Memory B cell (primary cell): Measurements from ENCODE around the gene MALRD1.

Experiments
- ATAC-seq: fragments of 150-1000 bp; cut with Tn5 transposase; 2 replicates; pipeline ENCODE4 v1.10.0; 2021; ENCODE audit warnings: low read depth, mild to moderate bottlenecking, moderate library complexity
- DNase-seq, 2 donors: peaks; one replicate each; pipeline ENCODE4 v3.0.0; 2022; ENCODE audit warnings: low spot score in 2 of 2
- H3K27ac Mint-ChIP-seq: one replicate; pipeline ENCODE4 v1.8.0; 2022; ENCODE audit warnings: mild to moderate bottlenecking, moderate library complexity, mixed read lengths
- H3K27me3 Mint-ChIP-seq: one replicate; pipeline ENCODE4 v1.8.0; 2022; ENCODE audit warnings: mixed read lengths
- H3K36me3 Mint-ChIP-seq: one replicate; pipeline ENCODE4 v1.8.0; 2022; ENCODE audit warnings: mild to moderate bottlenecking, mixed read lengths
- H3K4me1 Mint-ChIP-seq: one replicate; pipeline ENCODE4 v1.8.0; 2022; ENCODE audit warnings: mixed read lengths
- H3K4me3 Mint-ChIP-seq: one replicate; pipeline ENCODE4 v1.8.0; 2022; ENCODE audit warnings: mild to moderate bottlenecking, moderate library complexity, mixed read lengths
- H3K9me3 Mint-ChIP-seq: one replicate; pipeline ENCODE4 v1.8.0; 2022; ENCODE audit warnings: mixed read lengths

MALRD1 gene

DNA sequence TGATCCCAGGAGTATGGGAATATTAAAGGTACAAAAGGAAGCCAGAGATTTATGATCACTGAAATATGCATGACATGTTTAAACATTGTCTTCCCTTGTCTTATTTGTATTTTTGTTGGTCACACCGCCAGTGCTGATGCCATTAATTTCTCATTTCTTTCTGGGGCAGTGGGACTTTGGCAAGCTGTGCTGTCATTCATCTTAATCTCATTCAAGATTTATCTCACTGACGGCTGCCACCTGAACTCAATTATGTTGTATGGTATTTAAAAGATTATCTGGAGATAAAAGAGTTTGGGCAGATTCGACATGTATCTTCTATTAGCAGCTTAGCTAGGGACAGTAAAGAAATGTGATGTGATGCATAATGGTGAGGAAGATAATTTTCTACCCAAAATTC lies 482.7 kb downstream of the MALRD1 start:
- ATAC-seq (no peak), DNase-seq (no peak)
- Mint-ChIP-seq H3K4me1 (no peaks in the 10 kb centered on the region), H3K36me3 (no peaks in the 10 kb centered on the region), H3K27ac (no peak overlapping the region), H3K9me3 (peaks cover 3% of the 10 kb centered on the region), H3K27me3 (no peaks in the 10 kb centered on the region), H3K4me3 (no peak overlapping the region)

- Mint-ChIP-seq H3K9me3 (peaks cover 7% of the 10 kb centered on the region), H3K36me3 (no peaks in the 10 kb centered on the region), H3K4me1 (peaks cover 3% of the 10 kb centered on the region), H3K27me3 (no peaks in the 10 kb centered on the region), H3K27ac (no peak overlapping the region), H3K4me3 (no peak overlapping the region)
- no peak for ATAC-seq
- no peak for DNase-seq
Observed at GRCh38 chr10:19532411-19532810, 483.8 kb downstream of the MALRD1 start.

DNA sequence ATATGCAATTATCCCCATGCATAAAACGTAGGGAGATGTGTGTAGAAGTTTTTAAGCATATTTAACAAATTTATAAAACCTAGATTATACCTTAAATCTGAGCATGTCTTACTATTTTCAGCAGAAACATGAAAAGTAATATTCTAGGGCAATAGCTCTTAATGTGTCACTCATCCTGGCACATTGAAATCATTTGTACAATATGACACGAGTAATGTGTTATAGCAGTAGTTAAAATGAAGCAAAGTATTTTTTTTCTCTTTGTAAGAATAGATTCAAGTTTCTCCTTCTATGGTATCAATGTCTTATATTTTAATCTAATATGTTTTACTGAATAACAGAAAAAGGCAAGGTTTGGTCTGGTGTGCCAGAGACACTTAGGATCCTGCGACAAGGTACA lies 492.7 kb downstream of the MALRD1 start:
- Mint-ChIP-seq H3K4me1 (peaks cover 3% of the 10 kb centered on the region), H3K4me3 (no peak overlapping the region), H3K36me3 (no peaks in the 10 kb centered on the region), H3K9me3 (peaks cover 8% of the 10 kb centered on the region), H3K27me3 (no peaks in the 10 kb centered on the region), H3K27ac (no peak overlapping the region)
- DNase-seq (no peak), ATAC-seq (no peak)

GRCh38 chr10:19546224-19546623 lies 497.6 kb downstream of the MALRD1 start:
- ATAC-seq (no peak), DNase-seq (no peak)
- Mint-ChIP-seq H3K27ac (no peak overlapping the region), H3K27me3 (no peaks in the 10 kb centered on the region), H3K9me3 (peaks cover 3% of the 10 kb centered on the region), H3K4me1 (no peaks in the 10 kb centered on the region), H3K4me3 (no peak overlapping the region), H3K36me3 (no peaks in the 10 kb centered on the region)

DNA sequence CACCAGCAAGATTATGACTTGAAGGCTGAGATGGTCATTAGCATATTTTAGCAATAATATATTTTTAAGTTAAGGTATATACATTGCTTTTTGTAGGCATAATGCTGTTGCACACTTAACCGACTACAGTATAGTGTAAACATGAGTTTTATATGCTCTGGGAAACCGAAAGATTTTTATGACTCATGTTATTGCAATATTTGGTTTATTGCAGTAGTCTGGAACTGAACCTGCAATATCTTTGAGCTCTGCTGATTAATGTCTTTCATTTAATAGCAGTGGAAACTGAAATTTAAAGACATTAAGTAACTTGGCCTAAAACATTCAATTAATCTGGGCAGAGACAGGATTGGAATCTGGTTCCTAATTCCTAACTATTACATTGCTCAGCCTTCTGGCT lies 500.9 kb downstream of the MALRD1 start:
- Mint-ChIP-seq H3K27ac (no peak overlapping the region), H3K36me3 (no peaks in the 10 kb centered on the region), H3K4me1 (no peaks in the 10 kb centered on the region)

GRCh38 chr10:19556666-19557065 lies 508.1 kb downstream of the MALRD1 start:
- Mint-ChIP-seq H3K36me3 (no peaks in the 10 kb centered on the region), H3K4me3 (no peak overlapping the region), H3K27ac (no peak overlapping the region), H3K27me3 (no peaks in the 10 kb centered on the region), H3K4me1 (no peaks in the 10 kb centered on the region), H3K9me3 (peaks cover 1% of the 10 kb centered on the region)
- no peak for DNase-seq
- no peak for ATAC-seq

More for the DNA sequence above, 500.9 kb downstream of the MALRD1 start:
- Mint-ChIP-seq H3K9me3 (peaks cover 3% of the 10 kb centered on the region), H3K27me3 (no peaks in the 10 kb centered on the region), H3K4me3 (no peak overlapping the region)
- DNase-seq (no peak), ATAC-seq (no peak)

GRCh38 chr10:19561181-19561580 lies 512.6 kb downstream of the MALRD1 start:
- no peaks in the 10 kb centered on the region for H3K36me3 Mint-ChIP-seq
- H3K4me1 Mint-ChIP-seq, result no peaks in the 10 kb centered on the region

GRCh38 chr10:19563388-19564141 lies 515.0 kb downstream of the MALRD1 start:
- H3K9me3 Mint-ChIP-seq, result peaks cover 2% of the 10 kb centered on the region
- no peak overlapping the region for H3K4me3 Mint-ChIP-seq
- no peak overlapping the region for H3K27ac Mint-ChIP-seq
- no peak for DNase-seq
- H3K27me3 Mint-ChIP-seq, result no peaks in the 10 kb centered on the region
- H3K4me1 Mint-ChIP-seq, result no peaks in the 10 kb centered on the region
- no peak for ATAC-seq
- H3K36me3 Mint-ChIP-seq, result no peaks in the 10 kb centered on the region

More at GRCh38 chr10:19561181-19561580, 512.6 kb downstream of the MALRD1 start:
- no peaks in the 10 kb centered on the region for H3K27me3 Mint-ChIP-seq
- ATAC-seq (no peak), DNase-seq (no peak)
- H3K4me3 Mint-ChIP-seq, result no peak overlapping the region
- peaks cover 3% of the 10 kb centered on the region for H3K9me3 Mint-ChIP-seq
- no peak overlapping the region for H3K27ac Mint-ChIP-seq

GRCh38 chr10:19570120-19570519 lies 521.5 kb downstream of the MALRD1 start:
- no peak overlapping the region for H3K27ac Mint-ChIP-seq
- H3K4me1 Mint-ChIP-seq, result no peaks in the 10 kb centered on the region
- no peak overlapping the region for H3K4me3 Mint-ChIP-seq
- no peaks in the 10 kb centered on the region for H3K36me3 Mint-ChIP-seq
- H3K9me3 Mint-ChIP-seq, result peaks cover 7% of the 10 kb centered on the region
- H3K27me3 Mint-ChIP-seq, result no peaks in the 10 kb centered on the region
- DNase-seq (no peak), ATAC-seq (no peak)

DNA sequence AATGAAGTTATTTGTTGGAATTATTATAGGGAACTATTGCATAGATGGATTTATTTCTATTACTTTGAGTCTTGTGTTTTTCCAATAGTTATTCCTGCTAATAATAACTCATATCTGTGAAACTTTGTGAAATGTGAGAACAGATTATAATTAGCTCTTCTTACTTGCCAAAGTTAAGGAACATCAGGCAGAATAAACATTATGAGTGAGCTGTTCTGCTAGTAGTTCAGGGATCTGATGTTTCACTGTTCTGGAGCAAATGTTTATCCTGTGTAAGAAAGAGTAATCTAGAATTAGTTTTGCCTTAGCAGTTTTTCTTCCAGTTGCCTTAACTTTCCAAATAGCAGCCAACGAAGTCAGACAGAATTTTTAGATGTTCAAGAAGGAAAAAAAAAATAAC lies 522.4 kb downstream of the MALRD1 start:
- Mint-ChIP-seq H3K4me1 (no peaks in the 10 kb centered on the region), H3K27me3 (no peaks in the 10 kb centered on the region), H3K36me3 (no peaks in the 10 kb centered on the region), H3K27ac (no peak overlapping the region), H3K9me3 (peaks cover 7% of the 10 kb centered on the region), H3K4me3 (no peak overlapping the region)
- ATAC-seq (no peak), DNase-seq (no peak)

DNA sequence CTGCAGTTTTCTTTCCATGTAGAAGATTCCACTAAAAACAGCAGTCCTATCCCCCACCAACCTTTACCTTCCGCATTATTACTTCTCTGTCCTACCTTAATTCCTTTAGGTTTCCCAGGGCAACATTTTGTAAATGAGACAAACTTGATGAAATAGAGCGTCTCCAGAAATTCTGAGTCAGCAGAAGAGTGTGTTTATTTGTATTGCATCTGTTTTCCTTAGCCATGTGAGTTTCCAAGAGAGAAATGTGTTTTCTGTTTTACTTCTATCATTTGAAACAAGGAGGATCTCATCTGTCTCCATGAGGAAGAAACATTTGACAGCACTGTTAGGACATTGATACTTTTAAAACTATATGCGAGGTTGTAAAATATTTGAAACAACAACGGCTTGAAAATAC lies 523.5 kb downstream of the MALRD1 start:
- Mint-ChIP-seq H3K9me3 (peaks cover 7% of the 10 kb centered on the region), H3K4me3 (no peak overlapping the region), H3K36me3 (no peaks in the 10 kb centered on the region), H3K27me3 (no peaks in the 10 kb centered on the region), H3K4me1 (no peaks in the 10 kb centered on the region), H3K27ac (no peak overlapping the region)
- ATAC-seq (no peak), DNase-seq (no peak)

DNA sequence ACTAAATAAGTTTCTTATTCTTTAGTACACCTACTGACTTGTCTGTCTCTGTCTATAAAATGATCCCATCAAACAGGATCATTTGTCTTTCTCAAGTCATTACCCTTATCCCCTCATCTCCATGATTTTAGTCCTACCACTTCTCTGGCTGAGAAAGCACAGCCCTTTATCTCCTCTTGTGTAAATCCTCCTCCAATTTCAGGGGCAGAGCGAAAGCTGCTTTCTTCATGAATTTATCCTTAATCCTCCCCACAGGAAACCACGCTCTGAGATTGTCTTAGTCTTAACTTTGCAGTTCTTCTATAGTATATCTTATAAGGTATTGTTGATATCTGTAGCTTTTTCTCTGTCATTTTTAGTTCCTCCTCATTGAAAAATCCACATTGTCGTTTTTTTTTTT lies 528.0 kb downstream of the MALRD1 start:
- no peaks in the 10 kb centered on the region for H3K27me3 Mint-ChIP-seq
- no peak overlapping the region for H3K4me3 Mint-ChIP-seq
- no peak for DNase-seq
- no peaks in the 10 kb centered on the region for H3K36me3 Mint-ChIP-seq
- no peak overlapping the region for H3K27ac Mint-ChIP-seq
- peaks cover 9% of the 10 kb centered on the region for H3K9me3 Mint-ChIP-seq
- ATAC-seq, result no peak
- H3K4me1 Mint-ChIP-seq, result no peaks in the 10 kb centered on the region

GRCh38 chr10:19577381-19577780 lies 528.8 kb downstream of the MALRD1 start:
- no peaks in the 10 kb centered on the region for H3K36me3 Mint-ChIP-seq
- H3K4me3 Mint-ChIP-seq, result no peak overlapping the region
- H3K9me3 Mint-ChIP-seq, result peaks cover 5% of the 10 kb centered on the region
- ATAC-seq (no peak), DNase-seq (no peak)
- no peaks in the 10 kb centered on the region for H3K27me3 Mint-ChIP-seq
- no peak overlapping the region for H3K27ac Mint-ChIP-seq
- H3K4me1 Mint-ChIP-seq, result no peaks in the 10 kb centered on the region

DNA sequence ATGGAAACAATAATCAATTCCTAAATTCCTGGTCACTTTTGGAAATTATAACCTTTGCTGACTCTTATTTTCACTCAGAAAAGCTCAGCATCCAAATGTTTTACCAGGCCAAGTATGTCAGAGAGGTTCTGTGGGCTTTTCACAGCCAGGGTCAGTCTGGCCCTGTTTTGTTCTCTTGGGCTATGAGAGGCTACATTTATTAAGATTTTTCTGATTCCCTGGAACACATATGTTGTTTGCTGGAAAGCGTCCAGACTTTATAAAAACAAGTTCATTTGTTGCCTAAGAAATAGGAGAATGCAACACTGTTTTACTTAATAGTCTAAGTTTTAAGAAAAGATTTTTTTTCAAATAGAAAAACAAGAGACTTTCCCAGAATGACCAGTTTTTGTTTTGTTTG lies 529.2 kb downstream of the MALRD1 start:
- Mint-ChIP-seq H3K27me3 (no peaks in the 10 kb centered on the region), H3K9me3 (peaks cover 5% of the 10 kb centered on the region), H3K4me3 (no peak overlapping the region), H3K36me3 (no peaks in the 10 kb centered on the region), H3K4me1 (no peaks in the 10 kb centered on the region), H3K27ac (no peak overlapping the region)
- no peak for ATAC-seq
- no peak for DNase-seq

- Mint-ChIP-seq H3K4me3 (no peak overlapping the region), H3K4me1 (no peaks in the 10 kb centered on the region), H3K27ac (no peak overlapping the region), H3K9me3 (peaks cover 5% of the 10 kb centered on the region), H3K36me3 (no peaks in the 10 kb centered on the region), H3K27me3 (no peaks in the 10 kb centered on the region)
- ATAC-seq, result no peak
- no peak for DNase-seq
Observed at GRCh38 chr10:19578571-19578970, 530.0 kb downstream of the MALRD1 start.
